HCT116 (cell line): ENCODE measurements around the gene COL5A1. TPM values are rescaled to one million over a fixed set of nuclear protein-coding genes. Genes with fewer than 3 reads are reported as not detected.

ENCODE experiments used
- ATAC-seq: fragments of 200-7000 bp; cut with Tn5 transposase; 2 replicates; pipeline ENCODE4 v1.9.1; 2020; ENCODE audit warnings: mild to moderate bottlenecking, moderate library complexity
- BruUV-seq: library from RNA; stranded (reverse); fragments of 400-500 nt; replicated peaks from 2 replicates; lab custom pipeline; 2021; lab: Mats Ljungman, UMichigan
- CTCF ChIA-PET: fragments of 300-600 bp; sonication (Branson Sonifier 250); formaldehyde crosslinking; loops from one replicate; lab custom pipeline; 2021; ENCODE audit warnings: antibody characterized with exemption; lab: Charles Lee
- POLR2A ChIA-PET: fragments of 300-600, 350-600 bp; sonication (Branson Sonifier 250); formaldehyde crosslinking; loops from one replicate; lab custom pipeline; 2021; ENCODE audit warnings: antibody characterized with exemption; lab: Charles Lee
- RAD21 ChIA-PET, 2 experiments: fragments of 300-600 bp; sonication (Branson Sonifier 250); formaldehyde crosslinking; loops; one replicate each; lab custom pipeline; 2023; ENCODE audit warnings: low total read pairs in 2 of 2; ENCODE audit not compliant: uncharacterized antibody in 2 of 2, unreplicated experiment in 2 of 2, low non-redundant PET in 1 of 2; lab: Charles Lee
- DNase-seq: peaks from one replicate; pipeline ENCODE4 v3.0.0-alpha.2; 2010; ENCODE audit warnings: low read depth, low spot score
- H2AFZ ChIP-seq: fragments of 200-600 bp; shearing (Covaris generic), sonication (generic); 2 replicates; pipeline ENCODE4 v1.6.1; 2017; ENCODE audit warnings: low read depth, mixed run types, mixed read lengths, antibody characterized with exemption, low read length; ENCODE audit not compliant: poor library complexity, severe bottlenecking
- H3K27ac ChIP-seq: 2 replicates; pipeline ENCODE4 v1.5.1; 2012; ENCODE audit warnings: low read depth, low read length
- H3K27me3 ChIP-seq: fragments of 200-600 bp; sonication (generic); 2 replicates; pipeline ENCODE4 v1.6.1; 2016; ENCODE audit warnings: mixed run types, low read length, mixed read lengths; ENCODE audit not compliant: insufficient read depth
- H3K36me3 ChIP-seq, 2 experiments: fragments of 200-500 bp in 1 of 2; fragments of 200-600 bp in 1 of 2; sonication (Bioruptor generic) in 1 of 2; sonication (generic) in 1 of 2; 2 replicates each; pipeline versions ENCODE4 v1.5.1 to v1.6.1; 2014 to 2016; ENCODE audit warnings: low read length in 2 of 2, inconsistent platforms in 1 of 2, mixed read lengths in 1 of 2, mixed run types in 1 of 2; ENCODE audit not compliant: insufficient read depth in 2 of 2, control insufficient read depth in 1 of 2
- H3K4me1 ChIP-seq, 2 experiments: fragments of 200-600 bp in 1 of 2; sonication (generic) in 1 of 2; 2 replicates each; pipeline versions ENCODE4 v1.5.1 to v1.6.1; 2012 to 2017; ENCODE audit warnings: low read length in 2 of 2, inconsistent platforms in 1 of 2, mild to moderate bottlenecking in 1 of 2, mixed read lengths in 1 of 2, mixed run types in 1 of 2, moderate library complexity in 1 of 2; ENCODE audit not compliant: insufficient read depth in 2 of 2, control insufficient read depth in 1 of 2
- H3K4me2 ChIP-seq: fragments of 200-600 bp; sonication (generic); 2 replicates; pipeline ENCODE4 v1.6.1; 2017; ENCODE audit warnings: mixed run types, low read length, mixed read lengths
- H3K4me3 ChIP-seq, 2 experiments: fragments of 200-600 bp in 1 of 2; sonication (generic) in 1 of 2; replicated peaks in 1 of 2; 2 replicates each; pipeline ENCODE4 v1.5.1; 2011 to 2016; ENCODE audit warnings: low read length in 2 of 2, control low read depth in 1 of 2, low read depth in 1 of 2, mild to moderate bottlenecking in 1 of 2, mixed read lengths in 1 of 2, mixed run types in 1 of 2
- H3K79me2 ChIP-seq: fragments of 200-600 bp; sonication (generic); 2 replicates; pipeline ENCODE4 v1.6.1; 2017; ENCODE audit warnings: mild to moderate bottlenecking, mixed run types, low read length, moderate library complexity, mixed read lengths; ENCODE audit not compliant: insufficient read depth
- H3K9ac ChIP-seq: fragments of 200-600 bp; sonication (generic); 2 replicates; pipeline ENCODE4 v1.6.1; 2016; ENCODE audit warnings: low read length, mixed read lengths
- H3K9me2 ChIP-seq: fragments of 200-600 bp; sonication (generic), shearing (Covaris generic); 2 replicates; pipeline ENCODE4 v1.6.1; 2017; ENCODE audit warnings: mixed run types, mild to moderate bottlenecking, moderate library complexity; ENCODE audit not compliant: insufficient read depth
- H3K9me3 ChIP-seq, 2 experiments: fragments of 200-500 bp in 1 of 2; fragments of 200-600 bp in 1 of 2; sonication (Bioruptor generic) in 1 of 2; sonication (generic) in 1 of 2; 2 replicates each; pipeline ENCODE4 v1.6.1; 2014 to 2017; ENCODE audit warnings: low read length in 2 of 2, mixed read lengths in 2 of 2, inconsistent platforms in 1 of 2, low read depth in 1 of 2, mild to moderate bottlenecking in 1 of 2, mixed run types in 1 of 2, moderate library complexity in 1 of 2; ENCODE audit not compliant: control insufficient read depth in 1 of 2, insufficient read depth in 1 of 2
- H4K20me1 ChIP-seq: fragments of 200-600 bp; sonication (generic), shearing (Covaris generic); 2 replicates; pipeline ENCODE4 v1.6.1; 2017; ENCODE audit warnings: mixed run types, mild to moderate bottlenecking, moderate library complexity; ENCODE audit not compliant: insufficient read depth
- CBX3 ChIP-seq: IDR thresholded peaks from 2 replicates; pipeline ENCODE4 v1.6.1; 2012; ENCODE audit warnings: low read depth
- ELF1 ChIP-seq: IDR thresholded peaks from 2 replicates; pipeline ENCODE4 v1.6.1; 2012; ENCODE audit warnings: low read depth, borderline replicate concordance
- EZH2 ChIP-seq: fragments of 200-600 bp; sonication (generic); IDR thresholded peaks from 2 replicates; pipeline ENCODE4 v1.6.1; 2017; ENCODE audit warnings: antibody characterized with exemption, mixed run types
- FOSL1 ChIP-seq: IDR thresholded peaks from 2 replicates; pipeline ENCODE4 v1.6.1; 2012; ENCODE audit warnings: low read depth
- POLR2A ChIP-seq: IDR thresholded peaks from 2 replicates; pipeline ENCODE4 v1.7.0; 2011; ENCODE audit warnings: borderline replicate concordance; ENCODE audit not compliant: insufficient read depth, insufficient read length; ENCODE audit errors: extremely low read depth
- REST ChIP-seq: IDR thresholded peaks from 2 replicates; pipeline ENCODE4 v1.6.1; 2012; ENCODE audit warnings: low read depth
- SIN3A ChIP-seq: IDR thresholded peaks from 2 replicates; pipeline ENCODE4 v1.6.1; 2012; ENCODE audit warnings: low read depth
- SRF ChIP-seq: IDR thresholded peaks from 2 replicates; pipeline ENCODE4 v1.6.1; 2012; ENCODE audit warnings: low read depth
- TCF7L2 ChIP-seq: IDR thresholded peaks from 2 replicates; pipeline ENCODE4 v1.7.0; 2011; ENCODE audit warnings: borderline replicate concordance, inconsistent platforms; ENCODE audit not compliant: insufficient read depth, insufficient read length; ENCODE audit errors: extremely low read depth
- YY1 ChIP-seq: IDR thresholded peaks from 2 replicates; pipeline ENCODE4 v1.6.1; 2011; ENCODE audit warnings: low read length, low read depth, moderate library complexity, mild to moderate bottlenecking; ENCODE audit not compliant: insufficient replicate concordance; ENCODE audit errors: extremely low read depth
- ZFX ChIP-seq: fragments of 450-650 bp; IDR thresholded peaks from 2 replicates; pipeline ENCODE4 v1.6.1; 2017
- ZNF274 ChIP-seq: fragments of 200-500 bp; sonication (Bioruptor generic); IDR thresholded peaks from 2 replicates; pipeline ENCODE4 v1.6.1; 2014; ENCODE audit warnings: mild to moderate bottlenecking, low read depth, low read length, inconsistent platforms
- intact Hi-C: fragments of 100-400 bp; cut with micrococcal nuclease; formaldehyde crosslinking; loops from 2 replicates; pipeline ENCODE4 v1.10.0; 2022
- total RNA-seq: library from RNA; stranded (reverse); gene quantifications from one replicate; pipeline ENCODE4 v1.2.1, GENCODE V29; 2021; ENCODE audit not compliant: unreplicated experiment
- TF ChIP-seq, protein P1 (sequence below): IDR thresholded peaks from 2 replicates; pipeline ENCODE4 v1.6.1; 2012
- TF ChIP-seq, protein P2 (sequence below), 3 experiments: fragments of 200-600 bp in 1 of 3; sonication (generic) in 1 of 3; IDR thresholded peaks in 2 of 3; conservative IDR thresholded peaks in 1 of 3; 2 replicates each; pipeline ENCODE4 v1.5.1; 2012 to 2017; ENCODE audit warnings: low read depth in 2 of 3, low read length in 2 of 3, antibody characterized with exemption in 1 of 3, borderline replicate concordance in 1 of 3, control low read depth in 1 of 3, mild to moderate bottlenecking in 1 of 3, mixed read lengths in 1 of 3, mixed run types in 1 of 3, moderate library complexity in 1 of 3; ENCODE audit not compliant: insufficient read depth in 1 of 3

The COL5A1 gene
- total RNA-seq, 1 experiment from 2014 or later = 0.30 TPM

DNA sequence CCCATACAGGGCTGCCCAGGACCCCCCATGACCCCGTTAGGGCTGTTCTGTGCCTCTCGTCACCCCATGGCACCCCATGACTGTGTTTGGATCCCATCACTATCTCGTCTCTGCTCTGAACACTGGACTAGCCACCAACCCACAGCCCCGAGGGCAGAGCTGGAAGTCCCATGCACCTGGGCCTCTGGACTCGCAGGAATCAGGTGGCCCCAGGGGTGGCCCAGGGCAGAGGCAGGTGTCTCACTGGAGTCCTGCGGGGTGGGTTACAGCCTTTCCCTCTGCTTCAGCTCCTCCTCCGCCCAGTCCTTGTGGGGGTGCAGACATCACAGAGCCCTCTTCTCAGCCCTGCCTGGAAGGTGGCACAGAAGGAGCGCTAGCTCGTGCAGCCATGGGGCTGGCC lies 79.7 kb downstream of the COL5A1 start:
- H3K4me3 ChIP-seq = no peak overlapping the region
- no peak overlapping the region for H3K27ac ChIP-seq
- ChIA-PET CTCF (no interaction called here), POLR2A (no interaction called here)
- H3K4me1 ChIP-seq = no peaks in the 10 kb centered on the region
- no peaks in the 10 kb centered on the region for H3K36me3 ChIP-seq
- H3K27me3 ChIP-seq = peaks cover 40% of the 10 kb centered on the region
- no peak for DNase-seq
- no peaks in the 10 kb centered on the region for H3K9me2 ChIP-seq
- no peaks in the 10 kb centered on the region for H3K79me2 ChIP-seq
- no peaks in the 10 kb centered on the region for H3K9me3 ChIP-seq
- no TSS peak for BruUV-seq
- no peak overlapping the region for H2AFZ ChIP-seq
- H3K9ac ChIP-seq = no peak overlapping the region
- intact Hi-C loops = no loop called here
- no peak for ATAC-seq
- no peaks in the 10 kb centered on the region for H4K20me1 ChIP-seq
- TF ChIP-seq EZH2 = no peak
- no peak for TF ChIP-seq FOSL1
- TF ChIP-seq, protein P1, sequence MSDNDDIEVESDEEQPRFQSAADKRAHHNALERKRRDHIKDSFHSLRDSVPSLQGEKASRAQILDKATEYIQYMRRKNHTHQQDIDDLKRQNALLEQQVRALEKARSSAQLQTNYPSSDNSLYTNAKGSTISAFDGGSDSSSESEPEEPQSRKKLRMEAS = no peak
- no peak for TF ChIP-seq ELF1
- TF ChIP-seq TCF7L2 = no peak
- no peak for TF ChIP-seq ZFX
- TF ChIP-seq YY1 = no peak
- TF ChIP-seq CBX3 = no peak
- TF ChIP-seq REST = no peak
- TF ChIP-seq ZNF274 = no peak
- no peak for TF ChIP-seq SRF
- TF ChIP-seq, protein P2, sequence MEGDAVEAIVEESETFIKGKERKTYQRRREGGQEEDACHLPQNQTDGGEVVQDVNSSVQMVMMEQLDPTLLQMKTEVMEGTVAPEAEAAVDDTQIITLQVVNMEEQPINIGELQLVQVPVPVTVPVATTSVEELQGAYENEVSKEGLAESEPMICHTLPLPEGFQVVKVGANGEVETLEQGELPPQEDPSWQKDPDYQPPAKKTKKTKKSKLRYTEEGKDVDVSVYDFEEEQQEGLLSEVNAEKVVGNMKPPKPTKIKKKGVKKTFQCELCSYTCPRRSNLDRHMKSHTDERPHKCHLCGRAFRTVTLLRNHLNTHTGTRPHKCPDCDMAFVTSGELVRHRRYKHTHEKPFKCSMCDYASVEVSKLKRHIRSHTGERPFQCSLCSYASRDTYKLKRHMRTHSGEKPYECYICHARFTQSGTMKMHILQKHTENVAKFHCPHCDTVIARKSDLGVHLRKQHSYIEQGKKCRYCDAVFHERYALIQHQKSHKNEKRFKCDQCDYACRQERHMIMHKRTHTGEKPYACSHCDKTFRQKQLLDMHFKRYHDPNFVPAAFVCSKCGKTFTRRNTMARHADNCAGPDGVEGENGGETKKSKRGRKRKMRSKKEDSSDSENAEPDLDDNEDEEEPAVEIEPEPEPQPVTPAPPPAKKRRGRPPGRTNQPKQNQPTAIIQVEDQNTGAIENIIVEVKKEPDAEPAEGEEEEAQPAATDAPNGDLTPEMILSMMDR (IDR thresholded peaks at IDR 0.05 in 2 of 3, conservative IDR thresholded peaks at IDR 0.05 in 1 of 3; ENCODE audit: borderline replicate concordance in 1 of 3, insufficient read depth in 1 of 3, low read depth in 2 of 3, low read length in 2 of 3) = no peak
- TF ChIP-seq SIN3A = no peak
- TF ChIP-seq POLR2A = no peak
- TF ChIP-seq, all 23 proteins: peak for 0
- RAD21 ChIA-PET = no interaction called here
- H3K4me2 ChIP-seq = no peak overlapping the region
